GM19455 (cell line): Measurements from ENCODE around the gene SLC17A6.

Experiments used
- ATAC-seq: cut with Tn5 transposase; IDR thresholded peaks from one replicate; pipeline ENCODE4 v1.9.1; 2021; ENCODE audit not compliant: unreplicated experiment

SLC17A6 gene

GRCh38 chr11:22389526-22390282, 51.5 kb downstream of the SLC17A6 start:
- no peak for ATAC-seq

DNA sequence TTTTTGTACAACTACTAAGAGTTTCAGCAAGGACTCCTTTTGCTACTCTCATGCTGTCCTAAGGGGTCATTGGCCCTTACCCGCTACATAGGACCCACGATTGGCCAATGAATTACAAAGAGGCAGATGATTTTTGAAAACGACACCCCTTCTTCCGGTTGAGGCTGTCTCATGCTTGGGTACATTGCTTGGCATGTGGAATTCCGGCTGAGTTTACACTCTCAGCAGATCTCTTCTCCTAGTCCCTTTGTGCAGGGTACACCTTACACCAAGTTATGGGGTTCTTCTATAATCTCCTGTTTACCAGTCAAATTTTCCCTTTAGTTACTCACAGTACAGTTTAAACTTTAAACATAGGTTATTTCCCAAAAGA, 52.1 kb downstream of the SLC17A6 start:
- ATAC-seq, result no peak

- no peak for ATAC-seq
These were observed 54.4 kb downstream of the SLC17A6 start for GRCh38 chr11:22392561-22392960.

- ATAC-seq, result no peak
These were observed 67.2 kb downstream of the SLC17A6 start for GRCh38 chr11:22405377-22405776.

- ATAC-seq, result no peak
These were observed 69.1 kb downstream of the SLC17A6 start for GRCh38 chr11:22407267-22407666.

- ATAC-seq, result no peak
These were observed 69.7 kb downstream of the SLC17A6 start for GRCh38 chr11:22407921-22408320.

GRCh38 chr11:22415476-22415875, 77.3 kb downstream of the SLC17A6 start:
- no peak for ATAC-seq

GRCh38 chr11:22416462-22416861, 78.3 kb downstream of the SLC17A6 start:
- no peak for ATAC-seq

DNA sequence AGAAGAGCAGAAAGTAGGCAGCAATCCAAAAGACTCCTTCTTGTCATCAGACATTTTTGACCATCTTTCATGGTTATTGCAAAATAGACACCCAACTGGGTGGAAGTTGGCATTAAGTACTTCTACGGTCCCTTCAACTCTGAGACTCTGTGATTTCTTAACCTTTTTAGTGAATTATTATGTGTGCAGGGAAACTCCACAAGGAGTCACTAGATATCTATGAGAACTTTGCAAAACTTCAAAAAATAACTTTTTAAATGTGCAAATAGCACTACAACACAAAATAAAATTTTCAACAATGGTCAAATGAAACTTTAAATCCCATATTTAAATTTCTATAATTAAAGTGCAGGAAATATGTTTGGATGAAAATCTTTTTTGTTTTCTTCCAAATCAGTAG, 88.7 kb downstream of the SLC17A6 start:
- no peak for ATAC-seq
